HCT116 (cell line): ENCODE data around the gene TCTA.

Experiments used
- POLR2A ChIP-seq: IDR thresholded peaks from 2 replicates; pipeline ENCODE4 v1.7.0; 2011; ENCODE audit warnings: borderline replicate concordance; ENCODE audit not compliant: insufficient read depth, insufficient read length; ENCODE audit errors: extremely low read depth
- YY1 ChIP-seq: IDR thresholded peaks from 2 replicates; pipeline ENCODE4 v1.6.1; 2011; ENCODE audit warnings: low read length, low read depth, moderate library complexity, mild to moderate bottlenecking; ENCODE audit not compliant: insufficient replicate concordance; ENCODE audit errors: extremely low read depth
- TF ChIP-seq, protein P1 (sequence below), 3 experiments: fragments of 200-600 bp in 1 of 3; sonication (generic) in 1 of 3; IDR thresholded peaks in 2 of 3; conservative IDR thresholded peaks in 1 of 3; 2 replicates each; pipeline ENCODE4 v1.5.1; 2012 to 2017; ENCODE audit warnings: low read depth in 2 of 3, low read length in 2 of 3, antibody characterized with exemption in 1 of 3, borderline replicate concordance in 1 of 3, control low read depth in 1 of 3, mild to moderate bottlenecking in 1 of 3, mixed read lengths in 1 of 3, mixed run types in 1 of 3, moderate library complexity in 1 of 3; ENCODE audit not compliant: insufficient read depth in 1 of 3

DNA sequence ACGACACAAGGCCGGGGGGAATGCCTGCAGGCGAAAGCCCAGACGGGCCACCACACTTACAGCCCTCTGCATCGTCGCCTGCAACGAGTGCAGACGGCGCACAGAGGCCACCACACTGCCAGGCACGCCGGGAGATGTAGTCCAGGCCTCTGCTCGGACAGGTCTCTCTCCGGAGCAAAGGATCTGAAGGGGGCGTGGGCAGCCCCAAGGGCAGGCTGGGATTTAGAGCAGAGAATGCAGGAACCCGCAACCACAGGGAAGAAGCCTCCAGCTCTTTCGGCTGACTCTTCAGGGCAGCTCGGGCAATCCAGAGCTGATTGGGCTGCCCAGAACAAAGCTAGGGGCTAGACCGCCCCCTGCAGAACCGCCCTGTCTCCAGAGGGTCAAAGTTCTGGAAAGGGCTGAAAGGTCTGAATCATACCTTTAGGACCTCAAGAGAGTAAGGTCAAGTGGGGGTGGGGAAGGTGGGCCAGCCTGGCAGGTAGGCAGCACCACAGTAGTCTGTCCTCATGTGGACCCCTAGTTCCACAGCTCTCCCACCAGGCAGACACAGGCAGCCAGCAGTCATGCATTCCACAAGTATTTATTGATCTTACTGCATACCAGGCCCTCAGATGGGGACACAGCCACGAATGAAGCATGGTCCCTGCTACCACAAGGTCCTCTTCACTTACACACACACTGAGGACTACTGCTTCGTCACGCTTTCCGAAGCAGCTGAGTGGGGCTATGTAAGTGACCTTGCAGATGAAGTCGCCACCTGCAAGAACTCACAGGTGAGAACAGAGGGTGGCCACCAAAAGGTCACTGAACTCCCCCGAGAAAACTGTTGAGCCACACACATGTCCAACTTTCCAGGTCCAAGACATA lies 10.4 kb downstream of the TCTA start, which contains the start of gene AMT:
- TF ChIP-seq POLR2A (no peak), YY1 (no peak)
- TF ChIP-seq, protein P1, sequence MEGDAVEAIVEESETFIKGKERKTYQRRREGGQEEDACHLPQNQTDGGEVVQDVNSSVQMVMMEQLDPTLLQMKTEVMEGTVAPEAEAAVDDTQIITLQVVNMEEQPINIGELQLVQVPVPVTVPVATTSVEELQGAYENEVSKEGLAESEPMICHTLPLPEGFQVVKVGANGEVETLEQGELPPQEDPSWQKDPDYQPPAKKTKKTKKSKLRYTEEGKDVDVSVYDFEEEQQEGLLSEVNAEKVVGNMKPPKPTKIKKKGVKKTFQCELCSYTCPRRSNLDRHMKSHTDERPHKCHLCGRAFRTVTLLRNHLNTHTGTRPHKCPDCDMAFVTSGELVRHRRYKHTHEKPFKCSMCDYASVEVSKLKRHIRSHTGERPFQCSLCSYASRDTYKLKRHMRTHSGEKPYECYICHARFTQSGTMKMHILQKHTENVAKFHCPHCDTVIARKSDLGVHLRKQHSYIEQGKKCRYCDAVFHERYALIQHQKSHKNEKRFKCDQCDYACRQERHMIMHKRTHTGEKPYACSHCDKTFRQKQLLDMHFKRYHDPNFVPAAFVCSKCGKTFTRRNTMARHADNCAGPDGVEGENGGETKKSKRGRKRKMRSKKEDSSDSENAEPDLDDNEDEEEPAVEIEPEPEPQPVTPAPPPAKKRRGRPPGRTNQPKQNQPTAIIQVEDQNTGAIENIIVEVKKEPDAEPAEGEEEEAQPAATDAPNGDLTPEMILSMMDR (IDR thresholded peaks at IDR 0.05 in 2 of 3, conservative IDR thresholded peaks at IDR 0.05 in 1 of 3; ENCODE audit: borderline replicate concordance in 1 of 3, insufficient read depth in 1 of 3, low read depth in 2 of 3, low read length in 2 of 3) = no peak
